Type B pancreatic cell (in vitro differentiated cells): ENCODE results near the gene SLC41A3. TPM values are rescaled to one million over a fixed set of nuclear protein-coding genes. Genes with fewer than 3 reads are reported as not detected.

Experiments used
- DNase-seq: peaks from one replicate; pipeline ENCODE4 v3.0.0; 2021; ENCODE audit warnings: mixed read lengths; ENCODE audit not compliant: unreplicated experiment; ENCODE audit errors: extremely low spot score
- H3K27ac Mint-ChIP-seq: 2 replicates; pipeline ENCODE4 v1.8.0; 2021; ENCODE audit warnings: mild to moderate bottlenecking, mixed read lengths
- H3K27me3 Mint-ChIP-seq: 2 replicates; pipeline ENCODE4 v1.8.0; 2021; ENCODE audit warnings: mixed read lengths
- H3K36me3 Mint-ChIP-seq: 2 replicates; pipeline ENCODE4 v1.8.0; 2021; ENCODE audit warnings: mixed read lengths
- H3K4me1 Mint-ChIP-seq: one replicate; pipeline ENCODE4 v1.8.0; 2021; ENCODE audit warnings: mixed read lengths; ENCODE audit not compliant: unreplicated experiment
- H3K4me3 Mint-ChIP-seq: 2 replicates; pipeline ENCODE4 v1.8.0; 2021; ENCODE audit warnings: mild to moderate bottlenecking, mixed read lengths
- H3K9me3 Mint-ChIP-seq: 2 replicates; pipeline ENCODE4 v1.8.0; 2021; ENCODE audit warnings: mixed read lengths
- total RNA-seq: library from RNA; stranded (reverse); gene quantifications from 2 replicates; pipeline ENCODE4 v1.2.1, GENCODE V29; 2021; ENCODE audit warnings: low replicate concordance
- TF ChIP-seq, protein P1 (sequence below): fragments of 200-600 bp; sonication (generic); conservative IDR thresholded peaks from 2 replicates; pipeline ENCODE4 v1.5.0; 2021; ENCODE audit warnings: antibody characterized with exemption, mild to moderate bottlenecking

Gene SLC41A3
- total RNA-seq, 1 donor from 2014 or later = 56.4 TPM

DNA sequence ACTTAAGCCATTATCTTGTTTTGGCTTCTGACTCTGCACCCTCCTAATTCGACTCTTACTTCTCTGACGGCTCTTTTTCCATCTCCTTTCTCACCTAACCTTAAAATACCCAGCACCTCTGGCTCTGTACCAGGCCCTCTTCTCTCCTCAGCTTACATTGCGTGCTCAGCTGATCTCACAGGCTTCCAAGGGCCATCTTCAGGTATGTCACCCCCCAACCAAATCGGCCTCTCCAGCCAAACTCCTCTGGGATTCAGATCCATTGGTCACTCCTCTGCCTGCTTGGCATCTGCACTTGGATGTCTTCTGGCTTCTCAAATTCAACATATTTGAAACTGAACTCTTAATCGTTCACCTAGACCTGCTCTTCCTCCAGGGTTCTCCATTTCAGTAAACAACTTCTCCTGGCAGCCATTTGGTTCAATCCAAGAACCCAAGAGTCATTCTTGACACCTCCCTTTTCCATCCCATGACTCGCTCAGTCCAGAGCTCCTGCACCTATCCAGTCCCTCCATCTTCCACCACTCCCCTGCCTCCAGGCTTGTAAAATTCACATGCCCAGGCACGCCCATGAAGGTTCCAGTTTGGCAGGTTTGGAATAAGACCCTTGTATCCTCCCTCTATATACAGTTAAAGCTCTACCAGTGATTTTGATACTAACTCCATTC lies 35.2 kb upstream of the SLC41A3 start:
- DNase-seq = peak; percentile 31

DNA sequence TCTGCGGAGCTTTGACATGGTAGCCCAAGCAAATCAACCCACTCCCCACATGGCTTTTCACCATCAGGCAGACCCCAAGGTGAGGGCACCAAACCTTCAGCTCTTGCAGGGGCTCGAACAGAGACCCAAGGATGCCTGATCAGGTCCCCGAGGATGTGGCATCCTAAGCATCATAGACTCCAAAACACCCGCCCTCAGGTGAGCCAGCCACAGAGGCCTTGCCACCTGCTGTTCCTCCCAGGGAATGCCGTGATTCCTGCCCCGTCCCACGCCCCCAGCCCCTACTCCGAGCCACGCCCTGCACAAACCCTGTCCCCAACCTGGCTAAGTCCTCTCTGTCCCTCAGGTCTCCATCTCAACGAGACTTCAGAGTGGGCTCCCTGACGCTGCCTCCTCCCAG lies 34.7 kb upstream of the SLC41A3 start:
- H3K27ac Mint-ChIP-seq = peak overlapping the region; percentile 19
- H3K4me3 Mint-ChIP-seq = no peak overlapping the region
- TF ChIP-seq, protein P1, sequence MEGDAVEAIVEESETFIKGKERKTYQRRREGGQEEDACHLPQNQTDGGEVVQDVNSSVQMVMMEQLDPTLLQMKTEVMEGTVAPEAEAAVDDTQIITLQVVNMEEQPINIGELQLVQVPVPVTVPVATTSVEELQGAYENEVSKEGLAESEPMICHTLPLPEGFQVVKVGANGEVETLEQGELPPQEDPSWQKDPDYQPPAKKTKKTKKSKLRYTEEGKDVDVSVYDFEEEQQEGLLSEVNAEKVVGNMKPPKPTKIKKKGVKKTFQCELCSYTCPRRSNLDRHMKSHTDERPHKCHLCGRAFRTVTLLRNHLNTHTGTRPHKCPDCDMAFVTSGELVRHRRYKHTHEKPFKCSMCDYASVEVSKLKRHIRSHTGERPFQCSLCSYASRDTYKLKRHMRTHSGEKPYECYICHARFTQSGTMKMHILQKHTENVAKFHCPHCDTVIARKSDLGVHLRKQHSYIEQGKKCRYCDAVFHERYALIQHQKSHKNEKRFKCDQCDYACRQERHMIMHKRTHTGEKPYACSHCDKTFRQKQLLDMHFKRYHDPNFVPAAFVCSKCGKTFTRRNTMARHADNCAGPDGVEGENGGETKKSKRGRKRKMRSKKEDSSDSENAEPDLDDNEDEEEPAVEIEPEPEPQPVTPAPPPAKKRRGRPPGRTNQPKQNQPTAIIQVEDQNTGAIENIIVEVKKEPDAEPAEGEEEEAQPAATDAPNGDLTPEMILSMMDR = no peak
- DNase-seq = peak; percentile 52
- H3K9me3 Mint-ChIP-seq = peaks cover 8% of the 10 kb centered on the region
- H3K4me1 Mint-ChIP-seq = no peaks in the 10 kb centered on the region
- no peaks in the 10 kb centered on the region for H3K27me3 Mint-ChIP-seq
- no peaks in the 10 kb centered on the region for H3K36me3 Mint-ChIP-seq

More for the DNA sequence above, 35.2 kb upstream of the SLC41A3 start:
- Mint-ChIP-seq H3K4me1 (no peaks in the 10 kb centered on the region), H3K9me3 (peaks cover 8% of the 10 kb centered on the region), H3K4me3 (no peak overlapping the region), H3K27me3 (no peaks in the 10 kb centered on the region), H3K27ac (peak overlapping the region; percentile 19), H3K36me3 (no peaks in the 10 kb centered on the region)
- TF ChIP-seq, protein P1 = no peak

DNA sequence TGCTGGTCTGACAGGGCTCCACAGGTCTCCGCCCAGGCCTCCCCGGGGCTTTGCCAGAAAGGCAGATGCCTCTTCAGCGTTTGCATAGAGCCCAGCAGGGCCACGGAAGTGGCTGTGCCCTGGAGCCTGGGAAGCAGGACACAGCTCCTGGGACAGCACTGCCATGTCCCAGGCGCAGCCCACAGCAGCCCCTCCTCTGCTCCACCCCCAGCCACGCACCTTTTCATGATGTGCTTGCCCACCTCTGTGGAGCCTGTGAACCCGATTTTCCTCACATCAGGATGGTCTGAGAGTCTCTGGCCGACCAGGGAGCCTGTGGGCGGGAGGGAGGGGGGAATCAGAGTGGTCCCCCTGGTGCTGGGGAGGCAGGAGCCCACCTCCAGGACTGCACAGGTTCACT lies 33.9 kb upstream of the SLC41A3 start:
- DNase-seq = peak; percentile 54
- H3K27me3 Mint-ChIP-seq = no peaks in the 10 kb centered on the region
- H3K4me3 Mint-ChIP-seq = no peak overlapping the region
- TF ChIP-seq, protein P1 = no peak
- H3K36me3 Mint-ChIP-seq = no peaks in the 10 kb centered on the region
- peaks cover 8% of the 10 kb centered on the region for H3K9me3 Mint-ChIP-seq
- no peak overlapping the region for H3K27ac Mint-ChIP-seq
- no peaks in the 10 kb centered on the region for H3K4me1 Mint-ChIP-seq

DNA sequence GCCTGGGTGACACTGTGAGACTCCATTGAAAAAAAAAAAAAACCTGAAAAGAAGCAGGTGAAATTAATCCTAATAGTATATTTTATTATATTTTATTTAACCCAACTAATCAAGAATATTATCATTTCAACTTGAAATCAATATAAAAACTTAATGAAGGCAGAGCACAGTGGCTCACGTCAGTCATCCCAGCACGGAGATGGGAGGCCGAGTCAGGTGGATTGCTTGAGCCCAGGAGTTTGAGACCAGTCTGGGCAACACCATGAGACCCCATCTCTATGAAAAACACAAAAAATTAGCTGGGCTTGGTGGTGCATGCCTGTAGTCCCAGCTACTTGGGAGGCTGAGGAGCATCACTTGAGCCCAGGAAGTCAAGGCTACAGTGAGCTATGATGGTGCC lies 33.3 kb upstream of the SLC41A3 start:
- Mint-ChIP-seq H3K4me1 (no peaks in the 10 kb centered on the region), H3K9me3 (peaks cover 8% of the 10 kb centered on the region), H3K27me3 (no peaks in the 10 kb centered on the region), H3K4me3 (no peak overlapping the region), H3K27ac (no peak overlapping the region), H3K36me3 (no peaks in the 10 kb centered on the region)
- no peak for DNase-seq
- TF ChIP-seq, protein P1 = no peak

DNA sequence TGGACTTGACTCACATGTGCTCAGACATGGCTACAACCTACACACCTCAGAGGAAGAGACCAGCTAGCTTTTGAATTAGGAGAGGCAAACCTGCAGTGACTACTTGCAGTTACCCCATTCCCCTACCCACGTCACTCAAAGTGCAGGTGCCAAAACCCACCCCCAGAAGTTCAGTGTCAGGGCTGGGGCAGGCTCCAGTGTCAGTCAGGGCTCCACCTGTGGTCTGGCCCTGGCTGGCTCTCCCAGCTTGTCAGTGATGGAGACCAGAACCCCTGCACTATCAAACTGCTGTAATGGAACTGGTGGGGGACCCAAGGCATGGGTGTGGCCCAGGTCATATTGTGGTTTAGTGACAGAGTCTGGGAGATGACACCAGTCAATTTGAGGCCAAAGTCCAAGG lies 32.6 kb upstream of the SLC41A3 start:
- TF ChIP-seq, protein P1 = no peak
- Mint-ChIP-seq H3K36me3 (no peaks in the 10 kb centered on the region), H3K27me3 (no peaks in the 10 kb centered on the region), H3K4me1 (no peaks in the 10 kb centered on the region), H3K27ac (no peak overlapping the region), H3K4me3 (no peak overlapping the region), H3K9me3 (peaks cover 8% of the 10 kb centered on the region)
- peak; percentile 37 for DNase-seq
